ENCODE results near the gene FAM107A. TPM values are rescaled to one million over a fixed set of nuclear protein-coding genes. Genes with fewer than 3 reads are reported as not detected.

Gene FAM107A
- total and polyA plus RNA-seq, 7 donors, result 10.8 to 24.0 (median 18.4) TPM

GRCh38 chr3:58560771-58561311 is 16.4 kb downstream of the FAM107A start:
- DNase-seq (no peak), ATAC-seq (no peak)
- intact Hi-C loops (cut with DNase I), result no loop called here
- Histone ChIP-seq H3K4me3 (no peak overlapping the region), H3K27ac (no peak overlapping the region), H3K36me3 (ENCODE audit: insufficient read depth in 1 of 2, low read depth in 1 of 2) (no peaks in the 10 kb centered on the region), H3K4me1 (no peaks in the 10 kb centered on the region), H3K27me3 (ENCODE audit: insufficient read depth in 3 of 3, low read length in 2 of 3) (no peaks in the 10 kb centered on the region), H3K9me3 (no peaks in the 10 kb centered on the region)
- TF ChIP-seq, protein P1, sequence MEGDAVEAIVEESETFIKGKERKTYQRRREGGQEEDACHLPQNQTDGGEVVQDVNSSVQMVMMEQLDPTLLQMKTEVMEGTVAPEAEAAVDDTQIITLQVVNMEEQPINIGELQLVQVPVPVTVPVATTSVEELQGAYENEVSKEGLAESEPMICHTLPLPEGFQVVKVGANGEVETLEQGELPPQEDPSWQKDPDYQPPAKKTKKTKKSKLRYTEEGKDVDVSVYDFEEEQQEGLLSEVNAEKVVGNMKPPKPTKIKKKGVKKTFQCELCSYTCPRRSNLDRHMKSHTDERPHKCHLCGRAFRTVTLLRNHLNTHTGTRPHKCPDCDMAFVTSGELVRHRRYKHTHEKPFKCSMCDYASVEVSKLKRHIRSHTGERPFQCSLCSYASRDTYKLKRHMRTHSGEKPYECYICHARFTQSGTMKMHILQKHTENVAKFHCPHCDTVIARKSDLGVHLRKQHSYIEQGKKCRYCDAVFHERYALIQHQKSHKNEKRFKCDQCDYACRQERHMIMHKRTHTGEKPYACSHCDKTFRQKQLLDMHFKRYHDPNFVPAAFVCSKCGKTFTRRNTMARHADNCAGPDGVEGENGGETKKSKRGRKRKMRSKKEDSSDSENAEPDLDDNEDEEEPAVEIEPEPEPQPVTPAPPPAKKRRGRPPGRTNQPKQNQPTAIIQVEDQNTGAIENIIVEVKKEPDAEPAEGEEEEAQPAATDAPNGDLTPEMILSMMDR (IDR thresholded peaks at IDR 0.05), result no peak
- WGBS, 3 donors, result 57 to 72% (median 65%) methylated on average over 12 of the region's 12 CpGs

GRCh38 chr3:58559586-58559985 is 17.6 kb downstream of the FAM107A start:
- Histone ChIP-seq H3K27me3 (ENCODE audit: insufficient read depth in 3 of 3, low read length in 2 of 3) (no peaks in the 10 kb centered on the region), H3K4me3 (no peak overlapping the region), H3K36me3 (ENCODE audit: insufficient read depth in 1 of 2, low read depth in 1 of 2) (no peaks in the 10 kb centered on the region), H3K4me1 (no peaks in the 10 kb centered on the region), H3K27ac (no peak overlapping the region), H3K9me3 (no peaks in the 10 kb centered on the region)
- no peak for DNase-seq
- intact Hi-C loops (cut with DNase I), result no loop called here
- ATAC-seq, result no peak
- TF ChIP-seq, protein P1 (IDR thresholded peaks at IDR 0.05), result no peak
- 92 to 96% (median 96%) methylated on average over 5 of the region's 5 CpGs for WGBS, 3 donors

GRCh38 chr3:58557491-58557890 is 19.7 kb downstream of the FAM107A start:
- Histone ChIP-seq H3K27ac (no peak overlapping the region), H3K4me1 (no peaks in the 10 kb centered on the region), H3K4me3 (no peak overlapping the region), H3K36me3 (ENCODE audit: insufficient read depth in 1 of 2, low read depth in 1 of 2) (no peaks in the 10 kb centered on the region), H3K27me3 (ENCODE audit: insufficient read depth in 3 of 3, low read length in 2 of 3) (no peaks in the 10 kb centered on the region), H3K9me3 (no peaks in the 10 kb centered on the region)
- WGBS, 3 donors, result 62 to 64% (median 63%) methylated on average over 6 of the region's 6 CpGs
- TF ChIP-seq, protein P1 (IDR thresholded peaks at IDR 0.05), result no peak
- intact Hi-C loops (cut with DNase I), result no loop called here
- no peak for DNase-seq
- ATAC-seq, result no peak

DNA sequence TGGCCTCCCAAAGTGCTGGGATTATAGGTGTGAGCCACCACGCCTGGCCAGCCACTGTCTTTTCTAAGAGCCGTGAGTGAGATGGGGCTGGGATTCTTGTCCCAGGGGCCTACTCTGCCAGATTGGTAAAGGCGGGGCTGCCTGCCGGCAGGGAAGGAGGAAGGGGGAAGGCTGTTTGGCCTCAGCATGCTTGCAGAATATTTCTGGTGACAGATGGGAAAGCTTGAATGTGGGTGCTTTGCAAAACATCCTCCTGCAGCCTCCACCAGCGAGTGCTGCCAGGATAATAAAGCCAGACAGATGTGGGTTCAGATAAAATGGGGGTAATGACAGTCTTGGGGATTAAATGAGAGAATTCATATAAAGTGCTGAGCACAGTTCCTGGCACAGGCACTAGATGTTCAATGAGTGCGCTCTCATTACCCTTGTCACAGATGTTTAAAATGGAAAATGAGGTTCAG is 20.4 kb downstream of the FAM107A start:
- no peak for DNase-seq
- ATAC-seq, result no peak
- no peaks in the 10 kb centered on the region for H3K9me3 ChIP-seq
- no peak overlapping the region for H3K27ac ChIP-seq
- no peak overlapping the region for H3K4me3 ChIP-seq
- no peaks in the 10 kb centered on the region for H3K4me1 ChIP-seq
- H3K27me3 ChIP-seq (ENCODE audit: insufficient read depth in 3 of 3, low read length in 2 of 3), result no peaks in the 10 kb centered on the region
- WGBS, 3 donors, result 45% methylated on average over 6 of the region's 6 CpGs
- no peaks in the 10 kb centered on the region for H3K36me3 ChIP-seq (ENCODE audit: insufficient read depth in 1 of 2, low read depth in 1 of 2)
- TF ChIP-seq, protein P1 (IDR thresholded peaks at IDR 0.05), result no peak
- intact Hi-C loops (cut with DNase I), result no loop called here

DNA sequence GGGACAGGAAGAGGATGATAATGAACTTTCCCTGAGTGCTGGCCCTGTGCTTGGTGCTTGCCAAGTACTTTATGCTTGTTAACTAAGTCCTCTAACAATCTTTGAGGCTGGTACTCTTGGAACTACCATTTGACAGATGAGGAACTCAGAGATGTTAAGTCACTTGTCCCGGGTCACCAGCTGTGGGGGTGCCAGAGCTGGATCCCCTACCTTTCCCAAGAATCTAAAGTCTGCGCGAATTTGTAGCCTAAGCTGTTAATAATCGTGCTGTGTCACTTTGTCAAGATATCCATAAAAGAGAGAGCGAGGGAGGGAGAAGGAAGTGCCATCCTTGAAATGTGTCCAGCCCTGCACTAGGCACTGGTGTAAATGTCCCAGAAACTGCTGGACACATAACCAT is 21.2 kb downstream of the FAM107A start:
- intact Hi-C loops (cut with DNase I), result no loop called here
- ATAC-seq (no peak), DNase-seq (no peak)
- Histone ChIP-seq H3K27ac (no peak overlapping the region), H3K9me3 (no peaks in the 10 kb centered on the region), H3K4me3 (no peak overlapping the region), H3K36me3 (ENCODE audit: insufficient read depth in 1 of 2, low read depth in 1 of 2) (no peaks in the 10 kb centered on the region), H3K27me3 (ENCODE audit: insufficient read depth in 3 of 3, low read length in 2 of 3) (no peaks in the 10 kb centered on the region), H3K4me1 (no peaks in the 10 kb centered on the region)
- TF ChIP-seq, protein P1 (IDR thresholded peaks at IDR 0.05), result no peak
- 85 to 87% (median 87%) methylated on average over 5 of the region's 5 CpGs for WGBS, 3 donors
